HFF-Myc (cell line): Measurements from ENCODE around the gene DYSF.

Experiments used
- DNase-seq: peaks from one replicate; pipeline ENCODE4 v3.0.0-alpha.2; 2011; ENCODE audit warnings: low read depth; ENCODE audit errors: extremely low read depth
- H3K4me3 ChIP-seq: replicated peaks from 2 replicates; pipeline ENCODE4 v1.5.1; 2011; ENCODE audit warnings: low read depth, mild to moderate bottlenecking, control low read depth, low read length
- CTCF ChIP-seq: IDR thresholded peaks from 2 replicates; pipeline ENCODE4 v1.5.1; 2012; ENCODE audit warnings: mild to moderate bottlenecking, low read depth, low read length, control low read depth; ENCODE audit errors: missing control alignments

The DYSF gene

DNA sequence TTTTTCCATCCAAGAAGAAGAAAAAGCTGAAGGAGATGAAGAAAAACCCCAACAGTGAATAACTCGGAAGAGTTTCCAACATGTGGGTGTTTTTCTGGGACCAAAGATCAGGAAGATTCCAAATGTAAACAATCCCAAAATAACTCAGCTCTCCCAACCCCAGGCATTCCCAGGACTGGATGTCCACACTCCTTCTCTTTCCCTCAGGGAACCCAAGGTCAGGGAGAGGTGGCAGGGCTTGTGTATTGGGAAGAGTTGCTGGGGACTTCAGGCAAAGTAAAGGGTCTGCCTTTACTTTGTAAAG is 268.0 kb downstream of the DYSF start:
- DNase-seq = no peak
- no peak for TF ChIP-seq CTCF
- H3K4me3 ChIP-seq = no peak overlapping the region

- DNase-seq = no peak
- no peak for TF ChIP-seq CTCF
- no peak overlapping the region for H3K4me3 ChIP-seq
Observed at GRCh38 chr2:71721669-71722068, 268.3 kb downstream of the DYSF start.

- H3K4me3 ChIP-seq = no peak overlapping the region
- DNase-seq = no peak
- TF ChIP-seq CTCF = no peak
Observed at GRCh38 chr2:71722286-71722685, 268.9 kb downstream of the DYSF start.

GRCh38 chr2:71724793-71725192 is 271.4 kb downstream of the DYSF start:
- TF ChIP-seq CTCF = no peak

DNA sequence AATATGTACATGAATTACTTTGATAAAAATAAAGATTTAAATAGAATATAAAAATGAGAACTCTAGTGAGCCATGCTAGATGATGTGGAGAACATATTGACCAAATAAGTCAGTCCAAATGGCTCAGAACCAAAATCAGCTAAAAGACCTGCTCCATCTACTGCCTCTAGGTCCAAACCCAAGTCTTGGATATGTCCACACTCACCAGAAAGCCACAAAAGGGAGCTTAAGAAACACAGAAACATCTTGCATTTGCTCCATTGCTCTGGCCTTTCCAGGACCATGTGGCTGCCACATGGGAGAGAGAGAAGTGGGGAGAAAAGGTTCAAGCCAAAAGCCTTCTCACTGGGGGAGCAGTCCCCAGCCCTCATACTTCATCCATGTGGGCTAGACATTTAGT is 272.5 kb downstream of the DYSF start:
- no peak overlapping the region for H3K4me3 ChIP-seq
- no peak for TF ChIP-seq CTCF
- no peak for DNase-seq

More at GRCh38 chr2:71724793-71725192, 271.4 kb downstream of the DYSF start:
- H3K4me3 ChIP-seq = no peak overlapping the region
- no peak for DNase-seq

GRCh38 chr2:71727562-71727961 is 274.2 kb downstream of the DYSF start:
- no peak overlapping the region for H3K4me3 ChIP-seq
- DNase-seq = no peak
- no peak for TF ChIP-seq CTCF

DNA sequence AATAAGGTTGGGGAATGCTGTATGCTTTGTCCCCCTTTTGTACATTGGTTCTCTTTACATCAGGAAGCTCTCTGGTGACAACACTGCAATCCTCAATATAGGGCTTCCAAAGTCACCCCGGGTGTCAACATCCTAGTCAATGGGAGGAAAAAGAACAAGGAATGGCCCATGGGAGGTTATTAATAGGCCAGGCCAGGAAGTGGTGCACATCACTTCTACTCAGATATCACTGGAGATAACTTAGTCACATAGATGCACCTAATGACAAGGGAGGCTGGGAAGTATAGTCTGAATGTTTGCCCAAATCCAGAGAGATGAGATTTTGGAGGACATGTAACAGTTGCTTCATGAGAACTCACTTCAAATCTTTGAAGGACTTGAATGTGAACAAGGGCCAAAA is 274.7 kb downstream of the DYSF start:
- TF ChIP-seq CTCF = no peak
- no peak overlapping the region for H3K4me3 ChIP-seq
- DNase-seq = no peak
